NCI-H1105 treated with DMSO at 0.1 percent for 48 hours (cell line): ENCODE measurements around the gene TXNRD1.
"Not testable (repeated sequence)": the region's sequence is repeated elsewhere in the genome, so short reads cannot be mapped to it uniquely, and the experiment has no call there.

Experiments
- DNase-seq: peaks from one replicate; lab custom pipeline; 2025; lab: John Stamatoyannopoulos, UW

The TXNRD1 gene

DNA sequence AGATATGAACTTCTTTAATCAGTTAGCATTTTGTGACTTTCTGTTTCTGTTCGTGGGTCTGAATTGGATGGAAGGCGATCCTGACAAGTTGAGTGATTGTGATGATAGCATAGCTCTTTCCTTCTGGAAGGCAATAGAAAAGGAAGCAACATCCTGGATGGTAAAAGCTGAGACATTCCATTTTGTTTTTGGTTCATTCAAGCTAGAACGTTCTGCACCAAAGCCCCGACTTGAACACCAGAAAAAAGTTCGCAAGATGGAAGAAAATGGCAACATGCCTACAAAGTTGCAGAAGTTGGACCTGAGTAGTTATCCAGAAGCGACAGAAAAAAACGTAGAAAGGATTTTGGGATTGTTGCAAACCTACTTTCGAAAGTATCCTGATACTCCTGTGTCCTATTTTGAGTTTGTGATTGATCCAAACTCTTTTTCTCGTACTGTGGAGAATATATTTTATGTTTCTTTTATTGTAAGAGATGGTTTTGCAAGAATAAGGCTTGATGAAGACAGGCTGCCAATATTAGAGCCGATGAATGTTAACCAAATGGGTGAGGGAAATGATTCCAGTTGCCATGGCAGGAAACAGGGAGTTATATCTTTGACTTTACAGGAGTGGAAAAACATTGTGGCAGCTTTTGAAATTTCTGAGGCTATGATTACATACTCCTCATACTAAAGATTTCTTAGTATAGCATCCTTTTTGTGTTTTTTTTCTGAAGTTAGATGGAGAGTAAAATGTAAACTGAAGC lies 88.9 kb downstream of the TXNRD1 start:
- no peak for DNase-seq

DNA sequence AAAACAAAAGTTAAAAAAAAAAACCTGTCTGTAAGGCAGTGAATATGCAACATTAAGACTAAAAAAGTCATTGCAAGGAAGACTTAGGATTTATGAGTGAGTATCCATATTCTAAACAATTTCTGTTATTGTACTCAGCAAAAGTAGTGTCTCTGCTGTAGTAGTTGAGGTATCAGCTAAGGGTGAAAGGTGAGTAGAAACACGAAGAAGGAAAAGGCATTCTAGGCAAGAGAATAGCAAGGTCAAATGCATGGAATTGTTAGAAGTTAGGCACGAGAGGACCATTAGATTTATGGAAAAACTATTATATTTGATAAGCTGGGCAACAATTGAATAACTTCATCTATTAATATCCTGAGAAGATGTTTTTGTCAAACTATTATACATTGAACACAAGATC lies 89.8 kb downstream of the TXNRD1 start:
- no peak for DNase-seq

DNA sequence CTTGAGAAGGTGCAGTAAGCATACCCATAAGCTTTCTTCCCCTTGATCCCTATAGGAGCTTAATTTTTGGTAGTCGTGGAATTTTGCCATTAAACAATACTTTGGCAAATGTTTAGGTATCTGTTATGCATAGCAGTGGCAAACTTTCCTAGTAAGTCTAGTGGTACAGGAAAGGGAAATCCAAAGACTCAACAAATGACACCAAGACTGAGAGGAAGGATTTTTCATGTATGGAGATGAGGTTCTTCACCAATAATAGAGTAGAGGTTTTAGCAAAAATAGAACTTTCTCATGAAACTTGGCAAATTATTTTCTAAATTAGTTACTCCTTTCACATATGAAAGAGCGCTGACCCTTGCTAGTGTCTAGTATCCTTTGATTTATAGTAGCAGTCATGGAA lies 90.8 kb downstream of the TXNRD1 start:
- DNase-seq: no peak

DNA sequence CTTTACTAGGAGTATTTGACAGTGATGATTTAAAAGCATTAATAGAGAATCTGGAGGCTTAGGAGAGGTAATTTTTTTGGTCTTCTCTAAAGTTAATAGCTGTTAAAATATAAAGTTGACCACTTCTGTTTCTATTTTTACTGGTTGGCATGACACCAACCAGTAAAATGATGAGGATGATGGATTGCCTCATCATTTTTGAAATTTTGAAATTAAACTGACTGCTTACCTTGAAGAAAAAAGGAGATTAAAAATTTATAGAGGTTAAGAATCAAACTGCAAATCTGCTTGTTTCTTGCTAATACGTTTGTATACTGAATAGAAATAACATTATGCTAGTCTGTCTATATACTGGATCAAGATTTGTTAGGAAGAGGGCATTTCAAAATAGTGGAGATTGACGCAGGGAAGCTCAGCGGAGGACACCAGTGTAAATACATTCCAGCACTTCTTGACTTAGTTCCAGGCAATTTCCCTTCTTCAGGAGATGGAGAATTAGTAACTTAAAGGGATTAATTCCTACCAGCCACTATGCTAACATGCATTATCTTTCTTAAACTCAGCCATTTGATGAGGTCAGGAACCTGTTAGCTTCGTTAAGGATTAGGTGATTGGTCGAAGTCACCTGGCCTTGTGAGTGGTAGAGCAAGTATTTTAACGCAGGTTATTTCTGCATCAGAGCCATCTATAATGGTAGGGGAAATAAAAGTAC lies 91.5 kb downstream of the TXNRD1 start:
- DNase-seq: no peak

DNA sequence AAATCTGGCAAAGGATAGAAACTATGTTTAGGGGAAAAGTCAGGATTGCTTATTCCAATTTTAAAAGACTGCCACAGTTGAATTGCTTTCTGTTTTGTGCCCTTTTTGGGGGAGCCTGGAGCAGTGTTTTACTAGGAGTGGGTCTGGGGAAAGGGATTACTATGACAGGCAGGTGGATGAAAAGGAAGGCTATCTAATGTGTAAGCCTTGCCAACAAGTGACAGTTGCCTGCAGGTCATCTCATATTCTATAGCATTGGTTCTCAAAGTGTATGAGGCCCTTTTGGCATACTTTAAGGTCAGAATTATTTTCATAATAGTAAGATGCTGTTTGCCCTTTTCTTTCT lies 92.0 kb downstream of the TXNRD1 start:
- DNase-seq: no peak

DNA sequence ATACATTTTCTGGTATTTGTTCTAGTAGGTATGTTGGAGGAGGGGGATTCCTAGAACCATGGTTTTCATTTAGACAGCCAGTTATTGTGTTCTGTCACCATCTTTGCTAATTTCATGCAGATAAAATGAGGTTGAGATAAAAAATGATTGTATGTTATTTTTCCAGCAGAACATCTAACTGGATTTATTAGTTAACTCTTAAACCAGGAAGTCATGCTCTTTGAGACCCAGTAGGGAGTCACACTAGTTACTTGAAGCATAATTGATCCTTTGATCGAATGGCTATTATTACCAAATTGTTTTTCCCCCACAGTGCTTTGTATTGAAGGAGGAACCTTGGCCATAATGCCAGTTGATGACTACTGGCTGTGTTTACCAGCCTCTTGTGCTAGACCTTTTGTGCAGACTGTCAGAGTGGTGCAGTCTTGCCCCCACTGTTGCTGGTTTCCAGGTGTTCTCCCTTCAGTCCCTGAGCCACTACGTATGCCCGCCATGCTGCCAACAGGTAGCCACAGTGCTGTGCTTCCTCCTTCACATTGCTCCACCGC lies 93.9 kb downstream of the TXNRD1 start:
- no peak for DNase-seq

DNA sequence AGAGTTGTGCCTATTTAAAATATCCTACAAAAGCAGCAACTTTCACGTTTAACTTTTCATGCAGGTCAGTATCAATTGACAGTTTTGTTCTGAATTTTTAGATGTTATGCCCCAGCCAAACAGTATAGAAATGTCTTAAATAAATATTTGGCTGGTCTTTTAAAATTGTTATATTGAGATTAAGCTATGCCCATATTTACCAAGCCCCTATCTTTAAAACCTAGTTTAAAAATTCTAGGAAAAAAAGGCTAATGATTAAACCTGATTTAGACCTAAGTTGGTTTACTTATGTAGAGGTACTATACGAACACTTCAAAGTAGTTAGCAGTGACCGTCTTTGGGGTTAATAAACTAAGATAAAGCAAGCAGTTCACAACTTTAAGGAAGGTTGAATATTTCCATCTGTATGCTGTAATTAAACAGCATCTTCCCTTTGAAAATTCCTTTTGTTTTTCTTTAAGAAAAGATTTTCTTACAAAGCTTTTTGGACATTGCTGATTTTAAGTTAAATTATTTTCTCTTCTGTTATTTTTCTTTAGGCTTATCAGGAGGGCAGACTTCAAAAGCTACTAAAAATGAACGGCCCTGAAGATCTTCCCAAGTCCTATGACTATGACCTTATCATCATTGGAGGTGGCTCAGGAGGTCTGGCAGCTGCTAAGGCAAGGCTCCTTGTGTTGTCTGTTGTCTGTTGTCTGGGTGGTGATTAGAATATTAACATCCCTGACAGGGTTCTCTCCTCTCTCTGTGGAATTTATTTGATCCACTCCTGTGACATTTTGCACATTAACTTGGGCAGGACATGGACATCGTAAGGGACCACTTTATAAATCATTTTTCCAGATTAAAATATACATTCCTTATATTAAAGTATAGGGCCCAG lies 95.4 kb downstream of the TXNRD1 start:
- no peak for DNase-seq

DNA sequence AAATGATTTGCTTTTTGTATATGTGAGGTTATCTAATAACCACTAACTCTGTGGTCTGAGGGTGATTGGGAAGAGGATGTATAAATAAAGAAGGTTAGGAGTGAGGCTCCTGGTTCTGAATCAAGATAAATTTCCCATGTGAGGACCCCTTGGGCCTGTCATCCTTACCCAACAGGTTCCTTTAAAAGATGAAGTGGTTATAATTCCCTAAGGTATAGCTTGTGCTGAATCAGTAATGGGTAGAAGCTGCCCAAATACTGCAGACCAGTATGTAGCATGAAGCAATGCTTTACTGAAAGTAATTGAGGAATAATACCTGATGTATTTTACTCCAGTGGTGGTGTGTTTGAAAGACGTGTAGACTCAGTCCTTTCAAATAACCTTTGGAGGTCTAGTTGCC lies 96.6 kb downstream of the TXNRD1 start:
- DNase-seq: no peak

DNA sequence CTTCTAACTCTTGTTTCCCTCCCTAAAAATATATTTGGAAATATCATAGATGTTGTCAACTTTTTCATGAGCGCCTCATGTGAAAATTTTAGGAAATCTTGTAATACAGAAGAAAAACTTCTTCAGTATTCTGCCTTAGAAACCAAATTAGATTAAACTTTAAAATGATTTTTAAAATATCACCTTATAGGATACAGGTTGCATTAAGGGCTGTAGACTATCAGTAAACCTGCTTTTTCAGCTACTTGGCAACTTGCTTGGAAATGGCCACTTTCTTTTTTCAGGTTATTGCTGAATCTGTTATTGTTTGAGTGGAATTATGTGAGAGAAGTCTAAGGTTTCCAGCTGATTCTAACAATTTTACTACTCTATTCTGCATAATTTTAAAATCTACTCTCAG lies 97.1 kb downstream of the TXNRD1 start:
- no peak for DNase-seq

DNA sequence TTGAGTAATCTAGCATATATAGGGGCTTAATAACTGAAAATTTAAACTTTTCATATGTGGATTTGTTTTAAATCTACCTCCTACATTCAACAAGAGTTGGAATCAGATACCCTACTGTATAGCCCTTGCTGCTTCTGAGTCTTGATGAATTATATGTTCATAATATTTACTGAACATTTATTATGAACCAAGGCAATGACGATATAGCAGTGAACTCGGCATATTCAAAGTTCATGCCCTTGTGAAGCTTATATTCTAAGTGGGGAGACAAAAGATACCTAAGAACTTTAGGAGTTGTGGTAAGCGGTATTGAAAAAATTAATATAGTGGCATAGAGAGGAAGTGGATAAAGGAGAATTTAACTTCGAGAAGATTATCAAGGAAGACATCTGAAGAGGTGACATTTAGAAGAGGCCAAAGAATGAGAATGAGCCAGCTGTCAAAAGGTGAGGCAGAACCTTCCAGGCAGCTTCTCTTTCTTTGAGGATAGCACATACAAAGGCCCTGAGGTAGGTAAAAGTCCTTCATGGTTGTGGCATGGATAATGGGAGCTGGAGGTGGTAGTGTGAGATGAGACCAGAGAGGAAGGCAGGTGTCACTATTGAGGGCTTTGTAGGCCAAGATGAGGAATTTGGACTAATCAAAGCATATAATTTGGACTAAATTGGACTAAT lies 98.1 kb downstream of the TXNRD1 start:
- no peak for DNase-seq

DNA sequence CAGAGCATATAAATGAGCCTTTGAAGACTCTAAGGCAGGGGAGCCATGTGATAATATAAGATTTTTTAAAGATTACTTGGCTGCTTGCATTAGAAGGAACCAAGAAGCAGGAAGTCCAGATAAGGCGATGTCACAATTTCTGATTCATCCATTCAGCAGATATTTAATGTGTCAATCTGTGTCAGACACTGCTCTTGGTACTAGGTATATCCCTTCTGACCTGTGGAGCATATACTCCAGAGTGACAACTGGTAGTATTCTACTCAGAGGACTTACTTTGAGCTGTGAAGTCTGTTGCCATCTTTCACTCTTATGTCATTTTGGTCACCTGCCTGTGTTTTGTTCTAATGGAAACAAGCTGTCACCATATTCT lies 98.6 kb downstream of the TXNRD1 start:
- DNase-seq: no peak

DNA sequence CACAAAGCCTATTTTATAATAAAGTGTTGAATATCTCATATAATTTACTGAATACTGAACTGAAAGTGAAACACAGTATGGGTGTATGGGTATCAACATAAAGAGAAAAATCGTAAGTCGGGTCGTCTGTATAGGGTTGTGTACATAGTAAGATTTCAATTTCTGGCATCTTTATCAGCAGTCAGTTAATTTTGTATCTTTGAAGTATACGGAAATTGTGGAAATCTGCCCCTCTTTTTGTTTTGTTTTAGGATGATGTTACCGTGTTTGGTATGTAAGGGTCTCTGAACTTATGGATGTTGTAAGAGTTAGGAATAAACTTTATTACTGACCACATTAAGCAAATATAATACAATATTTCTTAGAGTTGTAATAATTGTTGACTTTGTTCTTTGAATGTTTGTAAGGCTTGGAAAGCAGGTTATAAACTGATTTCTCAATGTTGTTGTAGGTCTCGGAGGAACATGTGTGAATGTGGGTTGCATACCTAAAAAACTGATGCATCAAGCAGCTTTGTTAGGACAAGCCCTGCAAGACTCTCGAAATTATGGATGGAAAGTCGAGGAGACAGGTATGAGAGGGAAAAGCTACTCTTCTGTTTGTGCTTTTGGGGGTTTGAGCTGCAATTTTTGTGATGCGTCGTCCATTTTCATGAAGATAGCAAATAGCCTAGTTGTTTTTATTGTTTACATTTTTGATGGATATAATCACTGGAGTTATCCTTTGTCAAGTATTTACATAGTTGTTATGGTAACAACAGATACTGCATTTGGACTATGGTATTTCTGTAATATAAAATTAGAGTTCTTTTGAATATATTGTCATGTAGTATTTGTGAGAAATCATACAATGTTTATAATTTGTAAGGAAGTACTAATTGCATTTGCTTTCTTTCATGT lies 100.0 kb downstream of the TXNRD1 start:
- DNase-seq: no peak

DNA sequence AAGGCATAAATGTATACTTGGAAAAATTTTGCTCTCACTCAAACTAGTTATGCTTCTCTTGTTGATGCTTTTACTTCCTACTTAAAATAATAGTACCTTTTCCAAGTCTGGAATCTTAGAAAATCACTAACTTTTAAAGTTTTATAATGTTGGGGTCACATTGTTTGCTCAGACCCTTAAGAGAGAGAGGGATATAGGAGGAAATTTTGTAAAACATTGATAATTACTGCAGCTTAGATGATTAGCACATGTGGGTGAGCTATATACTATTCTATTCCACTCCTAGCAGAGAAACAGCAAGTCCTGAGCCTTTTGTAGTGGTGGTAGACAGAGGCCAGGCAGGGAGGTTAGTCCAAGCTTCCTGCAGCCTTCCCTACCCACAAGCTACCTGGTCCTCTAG lies 101.4 kb downstream of the TXNRD1 start:
- no peak for DNase-seq

DNA sequence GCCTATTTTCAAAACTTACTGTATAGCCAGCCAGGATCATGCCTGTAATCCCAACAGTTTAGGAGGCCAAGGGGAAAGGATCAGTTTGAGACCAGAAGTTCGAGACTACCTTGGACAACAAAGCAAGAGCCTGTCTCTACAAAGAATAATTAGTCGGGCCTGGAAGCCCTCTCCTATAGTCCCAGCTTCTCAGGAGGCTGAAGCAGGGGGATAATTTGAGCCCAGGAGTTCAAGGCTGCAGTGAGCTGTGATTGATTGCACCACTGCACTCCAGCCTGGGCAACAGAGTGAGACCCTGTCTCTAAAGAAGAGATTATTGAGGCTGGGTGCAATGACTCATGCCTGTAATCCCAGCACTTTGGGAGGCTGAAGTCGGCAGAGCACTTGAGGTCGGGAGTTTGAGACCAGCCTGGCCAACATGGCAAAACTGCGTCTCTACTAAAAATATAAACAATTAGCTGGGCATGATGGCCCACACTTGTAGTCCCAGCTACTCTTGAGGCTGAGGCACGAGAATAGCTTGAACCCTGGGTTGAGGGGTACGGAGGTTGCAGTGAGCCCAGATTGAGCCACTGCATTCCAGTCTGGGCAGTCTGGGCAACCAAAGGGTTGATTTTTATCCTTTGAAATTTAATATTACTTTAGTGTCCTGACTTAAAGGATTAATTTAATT lies 102.1 kb downstream of the TXNRD1 start:
- DNase-seq: no peak

DNA sequence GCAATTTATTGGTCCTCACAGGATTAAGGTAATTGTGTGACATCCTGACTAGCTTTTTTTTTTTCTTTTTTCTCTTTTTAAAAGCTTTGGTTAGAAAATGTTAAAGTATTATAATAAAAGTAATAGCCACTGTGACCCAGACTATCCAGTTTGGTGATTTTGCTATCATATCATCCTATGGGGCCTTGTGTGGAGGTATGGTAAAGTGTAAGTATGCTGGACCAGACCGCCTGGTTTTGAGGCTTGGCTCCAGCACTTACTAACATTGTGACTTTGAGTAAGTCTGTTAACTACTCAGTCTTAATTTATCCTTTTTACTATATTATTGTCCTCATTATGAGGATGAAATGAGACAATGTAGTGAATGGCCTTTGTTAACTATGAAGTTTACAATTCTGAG lies 103.4 kb downstream of the TXNRD1 start:
- DNase-seq: no peak

DNA sequence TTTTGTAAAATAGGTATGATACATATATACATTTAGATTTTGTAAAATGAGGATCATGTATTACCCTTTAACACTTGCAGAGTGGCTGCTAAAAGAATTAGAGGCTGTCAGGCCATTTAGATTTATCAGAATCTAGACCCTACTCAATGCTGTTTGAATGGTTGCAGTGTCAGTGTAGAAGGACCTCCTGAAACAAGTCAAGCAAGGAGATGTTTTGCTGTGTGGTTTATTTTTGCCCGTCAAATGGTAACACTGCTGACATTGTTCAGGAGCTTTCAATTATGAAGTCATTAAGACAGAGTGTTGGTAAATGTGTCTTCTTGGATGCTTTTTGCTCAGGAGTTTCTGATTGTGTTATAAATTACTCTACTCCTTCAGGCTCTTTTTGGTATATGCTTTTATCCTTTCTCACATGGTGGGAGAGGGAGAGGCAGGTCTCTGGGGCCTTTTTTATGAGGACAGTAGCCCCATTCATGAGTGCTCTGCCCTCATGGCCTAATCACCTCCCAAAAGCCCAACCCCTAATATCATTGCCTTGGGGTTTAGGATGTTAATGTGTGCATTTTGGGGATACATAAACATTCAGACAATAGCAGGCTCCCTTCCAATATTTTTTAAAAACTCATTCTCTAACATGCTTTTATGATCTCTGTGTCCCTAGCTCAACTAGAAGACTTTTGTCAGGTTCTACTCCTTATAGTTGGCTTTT lies 104.5 kb downstream of the TXNRD1 start:
- DNase-seq: no peak

DNA sequence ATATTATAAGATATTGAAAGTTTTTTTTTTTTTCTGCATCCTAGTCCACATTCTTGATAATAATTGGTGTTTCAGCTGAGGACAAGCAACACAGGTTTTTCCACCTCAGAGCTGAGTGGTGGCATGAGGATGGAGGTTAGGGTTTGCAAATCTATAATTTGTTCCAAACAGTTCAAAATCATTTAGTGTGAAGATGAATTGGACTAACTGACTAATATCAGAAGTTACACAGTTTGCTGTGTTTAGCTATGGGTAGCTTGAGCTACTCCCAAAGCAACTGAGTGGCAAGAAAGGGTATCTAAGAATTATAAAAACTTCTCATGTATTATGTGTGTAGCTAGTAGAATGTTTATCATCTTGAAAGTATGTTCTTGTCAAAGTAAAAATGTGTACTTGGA lies 105.0 kb downstream of the TXNRD1 start:
- no peak for DNase-seq

DNA sequence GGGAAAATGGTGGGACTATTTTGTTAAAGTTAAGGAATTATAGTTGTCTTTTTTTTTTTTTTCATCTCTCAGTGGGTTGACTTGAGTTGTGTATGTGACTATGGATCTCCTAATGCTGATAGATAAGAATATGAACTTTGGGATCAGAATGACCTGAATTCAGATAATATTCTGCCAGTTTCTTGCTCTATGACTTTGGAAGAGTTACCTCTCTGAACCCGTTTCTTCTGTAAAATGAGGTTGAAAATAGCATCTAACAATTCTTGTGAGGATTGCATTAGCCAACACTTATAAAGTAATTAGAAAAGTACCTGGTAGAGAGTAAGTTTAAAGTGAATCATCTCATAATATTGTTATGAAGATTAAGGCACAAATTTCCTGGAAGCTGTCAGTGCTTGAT lies 106.4 kb downstream of the TXNRD1 start:
- no peak for DNase-seq

DNA sequence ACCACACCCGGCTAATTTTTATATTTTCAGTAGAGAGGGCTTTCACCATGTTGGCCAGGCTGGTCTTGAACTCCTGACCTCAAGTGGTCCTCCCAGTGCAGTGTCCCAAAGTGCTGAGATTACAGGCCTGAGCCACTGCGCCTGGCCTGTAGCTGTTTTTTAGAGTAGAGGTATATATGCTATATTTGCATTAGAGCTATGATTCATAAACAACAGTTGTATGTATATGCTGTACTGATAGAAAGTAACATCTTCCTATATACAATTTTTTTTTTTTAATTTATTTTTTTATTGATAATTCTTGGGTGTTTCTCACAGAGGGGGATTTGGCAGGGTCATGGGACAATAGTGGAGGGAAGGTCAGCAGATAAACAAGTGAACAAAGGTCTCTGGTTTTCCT lies 107.0 kb downstream of the TXNRD1 start:
- DNase-seq: not testable (repeated sequence)

DNA sequence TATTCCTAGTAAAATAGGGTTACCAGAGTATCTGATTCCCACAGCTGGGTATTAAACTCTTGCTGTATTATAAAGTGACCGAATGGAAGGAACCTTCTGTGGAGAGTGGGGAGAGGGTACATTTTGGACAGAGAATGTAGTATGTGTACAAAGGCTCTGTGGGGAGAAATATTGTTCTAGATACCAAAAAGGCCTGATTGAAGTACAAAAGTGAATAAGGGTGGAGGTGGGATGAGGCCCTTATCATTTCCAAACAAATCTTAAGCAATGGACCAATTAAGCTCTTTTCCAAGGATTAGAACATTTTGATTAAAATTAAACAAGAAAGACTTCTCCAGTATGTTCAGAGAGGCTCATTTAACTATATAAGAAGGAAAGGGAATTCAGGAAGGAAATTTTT lies 108.3 kb downstream of the TXNRD1 start:
- no peak for DNase-seq
